ENCODE results near the gene SLC9A9. TPM values are rescaled to one million over a fixed set of nuclear protein-coding genes. Genes with fewer than 3 reads are reported as not detected.
A peak's percentile ranks its signal among the peaks of the same experiment; 100 is the strongest.

The SLC9A9 gene
- total RNA-seq, 2 experiments from 2014 or later = 13.8 to 16.4 TPM

- no peaks in the 10 kb centered on the region for H3K9me3 Mint-ChIP-seq
- ChIA-PET CTCF (no interaction called here), POLR2A (no interaction called here)
- H3K27me3 Mint-ChIP-seq = no peaks in the 10 kb centered on the region
- no peaks in the 10 kb centered on the region for H3K4me1 Mint-ChIP-seq
- no peak overlapping the region for H3K27ac Mint-ChIP-seq
- H3K4me3 Mint-ChIP-seq = no peak overlapping the region
- peaks cover 6% of the 10 kb centered on the region for H3K36me3 Mint-ChIP-seq (ENCODE audit: low read depth)
- DNase-seq = no peak
Measured at GRCh38 chr3:143653935-143654334, 194.3 kb downstream of the SLC9A9 start.

- H3K4me1 Mint-ChIP-seq = no peaks in the 10 kb centered on the region
- ChIA-PET CTCF (no interaction called here), POLR2A (no interaction called here)
- H3K27me3 Mint-ChIP-seq = no peaks in the 10 kb centered on the region
- peaks cover 6% of the 10 kb centered on the region for H3K36me3 Mint-ChIP-seq (ENCODE audit: low read depth)
- no peak overlapping the region for H3K27ac Mint-ChIP-seq
- DNase-seq = no peak
- no peak overlapping the region for H3K4me3 Mint-ChIP-seq
- no peaks in the 10 kb centered on the region for H3K9me3 Mint-ChIP-seq
Measured at GRCh38 chr3:143653493-143653892, 194.8 kb downstream of the SLC9A9 start.

GRCh38 chr3:143652118-143652517 is 196.2 kb downstream of the SLC9A9 start:
- H3K36me3 Mint-ChIP-seq (ENCODE audit: low read depth) = peaks cover 6% of the 10 kb centered on the region
- DNase-seq = no peak
- POLR2A ChIA-PET = no interaction called here

GRCh38 chr3:143650827-143651226 is 197.4 kb downstream of the SLC9A9 start:
- H3K4me1 Mint-ChIP-seq = no peaks in the 10 kb centered on the region
- H3K9me3 Mint-ChIP-seq = no peaks in the 10 kb centered on the region
- CTCF ChIA-PET = no interaction called here
- peaks cover 6% of the 10 kb centered on the region for H3K36me3 Mint-ChIP-seq (ENCODE audit: low read depth)
- POLR2A ChIA-PET = no interaction called here
- no peak overlapping the region for H3K27ac Mint-ChIP-seq
- no peak for DNase-seq
- no peak overlapping the region for H3K4me3 Mint-ChIP-seq
- H3K27me3 Mint-ChIP-seq = no peaks in the 10 kb centered on the region

More at GRCh38 chr3:143652118-143652517, 196.2 kb downstream of the SLC9A9 start:
- Mint-ChIP-seq H3K4me3 (no peak overlapping the region), H3K4me1 (no peaks in the 10 kb centered on the region), H3K27me3 (no peaks in the 10 kb centered on the region), H3K27ac (no peak overlapping the region), H3K9me3 (no peaks in the 10 kb centered on the region)
- CTCF ChIA-PET = no interaction called here

- Mint-ChIP-seq H3K36me3 (ENCODE audit: low read depth) (peaks cover 6% of the 10 kb centered on the region), H3K4me1 (no peaks in the 10 kb centered on the region), H3K27me3 (no peaks in the 10 kb centered on the region), H3K4me3 (no peak overlapping the region), H3K9me3 (no peaks in the 10 kb centered on the region), H3K27ac (no peak overlapping the region)
- CTCF ChIA-PET = no interaction called here
- no peak for DNase-seq
- POLR2A ChIA-PET = no interaction called here
Measured at GRCh38 chr3:143650120-143650519, 198.1 kb downstream of the SLC9A9 start.

- POLR2A ChIA-PET = no interaction called here
- H3K27me3 Mint-ChIP-seq = no peaks in the 10 kb centered on the region
Measured at GRCh38 chr3:143648708-143649107, 199.6 kb downstream of the SLC9A9 start.

GRCh38 chr3:143648218-143648617 is 200.1 kb downstream of the SLC9A9 start:
- no peak overlapping the region for H3K4me3 Mint-ChIP-seq
- no peaks in the 10 kb centered on the region for H3K4me1 Mint-ChIP-seq
- H3K27ac Mint-ChIP-seq = no peak overlapping the region
- no peaks in the 10 kb centered on the region for H3K27me3 Mint-ChIP-seq
- no peak for DNase-seq
- H3K36me3 Mint-ChIP-seq (ENCODE audit: low read depth) = peaks cover 6% of the 10 kb centered on the region
- ChIA-PET CTCF (no interaction called here), POLR2A (no interaction called here)
- no peaks in the 10 kb centered on the region for H3K9me3 Mint-ChIP-seq

More at GRCh38 chr3:143648708-143649107, 199.6 kb downstream of the SLC9A9 start:
- Mint-ChIP-seq H3K9me3 (no peaks in the 10 kb centered on the region), H3K27ac (no peak overlapping the region), H3K4me1 (no peaks in the 10 kb centered on the region), H3K36me3 (ENCODE audit: low read depth) (peaks cover 6% of the 10 kb centered on the region), H3K4me3 (no peak overlapping the region)
- DNase-seq = no peak
- CTCF ChIA-PET = no interaction called here

GRCh38 chr3:143644370-143645089 is 203.7 kb downstream of the SLC9A9 start:
- no peaks in the 10 kb centered on the region for H3K27me3 Mint-ChIP-seq
- H3K4me3 Mint-ChIP-seq = no peak overlapping the region
- DNase-seq = peak; percentile 8
- H3K9me3 Mint-ChIP-seq = peaks cover 3% of the 10 kb centered on the region
- peaks cover 3% of the 10 kb centered on the region for H3K36me3 Mint-ChIP-seq (ENCODE audit: low read depth)
- H3K27ac Mint-ChIP-seq = no peak overlapping the region
- ChIA-PET CTCF (interaction anchor here (0.6 kb wide), 1 partner anchor 13 kb away, joined by 3 read pairs; no protein-coding TSS in a partner anchor), POLR2A (no interaction called here)
- no peaks in the 10 kb centered on the region for H3K4me1 Mint-ChIP-seq

- CTCF ChIA-PET = interaction anchor here (0.6 kb wide), 1 partner anchor 13 kb away, joined by 3 read pairs; no protein-coding TSS in a partner anchor
- DNase-seq = no peak
- Mint-ChIP-seq H3K27me3 (no peaks in the 10 kb centered on the region), H3K4me3 (no peak overlapping the region), H3K4me1 (no peaks in the 10 kb centered on the region), H3K36me3 (ENCODE audit: low read depth) (peaks cover 3% of the 10 kb centered on the region), H3K9me3 (peaks cover 7% of the 10 kb centered on the region), H3K27ac (no peak overlapping the region)
- POLR2A ChIA-PET = no interaction called here
Measured at GRCh38 chr3:143643905-143644304, 204.4 kb downstream of the SLC9A9 start.

- no peak for DNase-seq
- Mint-ChIP-seq H3K27me3 (no peaks in the 10 kb centered on the region), H3K36me3 (ENCODE audit: low read depth) (peaks cover 5% of the 10 kb centered on the region), H3K4me1 (no peaks in the 10 kb centered on the region), H3K9me3 (peaks cover 19% of the 10 kb centered on the region), H3K27ac (no peak overlapping the region), H3K4me3 (no peak overlapping the region)
- CTCF ChIA-PET = no interaction called here
- POLR2A ChIA-PET = no interaction called here
Measured at GRCh38 chr3:143640774-143641173, 207.5 kb downstream of the SLC9A9 start.

GRCh38 chr3:143637133-143637532 is 211.1 kb downstream of the SLC9A9 start:
- Mint-ChIP-seq H3K27me3 (no peaks in the 10 kb centered on the region), H3K4me3 (no peak overlapping the region), H3K36me3 (ENCODE audit: low read depth) (peaks cover 5% of the 10 kb centered on the region), H3K4me1 (no peaks in the 10 kb centered on the region), H3K9me3 (peaks cover 19% of the 10 kb centered on the region), H3K27ac (no peak overlapping the region)
- ChIA-PET CTCF (no interaction called here), POLR2A (no interaction called here)
- DNase-seq = no peak

- ChIA-PET POLR2A (no interaction called here), CTCF (no interaction called here)
- H3K36me3 Mint-ChIP-seq (ENCODE audit: low read depth) = peaks cover 2% of the 10 kb centered on the region
- DNase-seq = no peak
- H3K9me3 Mint-ChIP-seq = peaks cover 16% of the 10 kb centered on the region
- no peak overlapping the region for H3K27ac Mint-ChIP-seq
- no peaks in the 10 kb centered on the region for H3K4me1 Mint-ChIP-seq
- H3K4me3 Mint-ChIP-seq = no peak overlapping the region
- no peaks in the 10 kb centered on the region for H3K27me3 Mint-ChIP-seq
Measured at GRCh38 chr3:143634991-143635390, 213.3 kb downstream of the SLC9A9 start.

- H3K36me3 Mint-ChIP-seq (ENCODE audit: low read depth) = peaks cover 2% of the 10 kb centered on the region
- H3K4me1 Mint-ChIP-seq = no peaks in the 10 kb centered on the region
- no peaks in the 10 kb centered on the region for H3K27me3 Mint-ChIP-seq
- peak overlapping the region; percentile 65 for H3K27ac Mint-ChIP-seq
- POLR2A ChIA-PET = no interaction called here
- H3K9me3 Mint-ChIP-seq = peaks cover 16% of the 10 kb centered on the region
- H3K4me3 Mint-ChIP-seq = no peak overlapping the region
- no peak for DNase-seq
- CTCF ChIA-PET = no interaction called here
Measured at GRCh38 chr3:143634427-143634826, 213.8 kb downstream of the SLC9A9 start.

GRCh38 chr3:143633816-143634215 is 214.5 kb downstream of the SLC9A9 start:
- H3K4me3 Mint-ChIP-seq = no peak overlapping the region
- no peaks in the 10 kb centered on the region for H3K27me3 Mint-ChIP-seq
- no peak overlapping the region for H3K27ac Mint-ChIP-seq
- no peaks in the 10 kb centered on the region for H3K4me1 Mint-ChIP-seq
- H3K9me3 Mint-ChIP-seq = peaks cover 12% of the 10 kb centered on the region
- ChIA-PET POLR2A (no interaction called here), CTCF (no interaction called here)
- DNase-seq = no peak
- peaks cover 2% of the 10 kb centered on the region for H3K36me3 Mint-ChIP-seq (ENCODE audit: low read depth)
